GM18858 (cell line): ENCODE measurements around the gene SF3A2.

ENCODE experiments used
- ATAC-seq: cut with Tn5 transposase; IDR thresholded peaks from one replicate; pipeline ENCODE4 v1.9.1; 2021; ENCODE audit not compliant: unreplicated experiment

SF3A2 gene

GRCh38 chr19:2288818-2289713, 52.4 kb downstream of the SF3A2 start:
- ATAC-seq = no peak

DNA sequence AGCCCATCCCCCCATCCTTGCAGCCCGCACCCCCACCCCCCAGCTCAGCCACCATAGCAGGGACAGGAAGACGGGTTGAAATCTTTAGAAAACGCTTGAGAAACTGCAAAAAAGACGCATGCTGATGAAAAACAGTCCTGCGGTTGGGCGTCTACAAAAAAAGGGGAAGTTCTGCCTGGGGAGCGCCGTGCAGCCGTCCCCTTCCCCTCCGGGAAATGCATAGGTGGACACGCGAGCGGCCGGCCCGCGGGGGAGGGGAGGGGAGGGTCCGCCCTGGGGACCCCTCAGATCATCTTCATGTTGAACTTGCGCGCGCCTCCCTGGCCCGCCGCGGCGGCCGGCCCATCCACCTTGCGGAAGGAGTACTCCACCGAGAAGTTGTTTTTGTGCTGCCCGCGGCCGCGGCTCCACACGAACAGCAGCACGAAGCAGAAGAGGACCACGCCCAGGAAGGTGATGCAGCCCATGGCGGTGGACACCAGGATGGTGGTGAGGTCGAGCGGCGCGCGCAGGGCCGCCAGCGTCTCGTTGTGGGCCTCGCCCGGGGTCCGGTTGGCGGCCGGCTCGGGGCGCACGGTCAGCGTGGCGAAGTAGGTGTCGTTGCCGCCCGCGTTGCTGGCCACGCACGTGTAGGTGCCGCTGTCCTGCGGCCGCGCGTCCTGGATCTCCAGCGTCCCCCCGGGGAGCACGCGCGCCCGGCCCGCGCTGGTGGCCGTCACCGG, 53.3 kb downstream of the SF3A2 start:
- ATAC-seq = no peak

- no peak for ATAC-seq
These were observed 54.0 kb downstream of the SF3A2 start for GRCh38 chr19:2290441-2291184.

- no peak for ATAC-seq
These were observed 54.6 kb downstream of the SF3A2 start for GRCh38 chr19:2291185-2291751.

DNA sequence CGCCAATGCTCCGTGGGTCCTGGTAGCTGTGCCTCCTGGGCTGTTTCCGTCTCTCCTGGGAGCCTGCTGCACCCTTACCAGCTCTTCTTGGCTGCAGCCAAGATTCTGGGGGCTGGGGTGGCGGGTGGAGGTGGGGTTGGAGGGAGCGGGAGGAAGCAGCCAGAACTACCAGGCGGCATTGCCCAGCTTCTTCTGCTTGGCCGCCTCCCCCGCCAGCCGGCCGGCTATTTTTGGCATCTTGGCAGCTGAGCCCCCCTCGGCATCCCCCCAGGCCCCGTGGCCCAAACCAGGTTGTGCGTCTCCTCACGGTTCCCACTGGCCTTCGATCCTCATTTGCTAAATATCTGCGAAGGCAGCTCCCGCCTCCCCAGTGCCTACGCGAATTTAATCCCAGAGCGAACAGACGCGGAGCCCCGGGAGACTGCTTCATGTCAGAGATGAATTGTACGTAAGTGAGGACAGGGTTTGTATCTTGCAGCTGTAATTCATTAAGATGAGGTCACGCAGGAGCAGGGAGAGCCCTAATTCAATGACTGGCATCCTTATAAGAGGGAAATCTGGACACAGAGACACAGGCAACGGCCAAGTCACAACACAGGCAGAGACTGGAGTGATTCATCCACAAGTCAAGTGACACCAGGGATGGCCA, 58.2 kb downstream of the SF3A2 start:
- ATAC-seq = no peak

- ATAC-seq = no peak
These were observed 59.5 kb downstream of the SF3A2 start for GRCh38 chr19:2296141-2296540.
